HepG2 (cell line): Measurements from ENCODE around the gene DSCAM. TPM values are rescaled to one million over a fixed set of nuclear protein-coding genes. Genes with fewer than 3 reads are reported as not detected.

Source experiments
- ATAC-seq: fragments of 200-7000 bp; cut with Tn5 transposase; 3 replicates; pipeline ENCODE4 v1.9.1; 2020; ENCODE audit warnings: mild to moderate bottlenecking, moderate library complexity
- BruUV-seq: library from RNA; stranded (reverse); fragments of 400-500 nt; replicated peaks from 2 replicates; lab custom pipeline; 2021; lab: Mats Ljungman, UMichigan
- CTCF ChIA-PET: fragments of 300-600 bp; formaldehyde crosslinking; extraction: SDS; loops from one replicate; lab custom pipeline; 2021; ENCODE audit warnings: low total read pairs, inconsistent platforms, low intra/inter-chr PET ratio; lab: Yijun Ruan, JAX
- POLR2A ChIA-PET: fragments of 350-600 bp; sonication (Branson Sonifier 250); formaldehyde crosslinking; loops from one replicate; lab custom pipeline; 2020; ENCODE audit warnings: antibody characterized with exemption, inconsistent platforms; lab: Yijun Ruan, JAX
- DNase-seq: peaks from one replicate; pipeline ENCODE4 v3.0.0-alpha.2; 2015; ENCODE audit warnings: low spot score
- FAIRE-seq: peaks from 3 replicates; lab custom pipeline; 2011; peaks lifted over from hg19 to GRCh38; lab: Jason Lieb, UNC
- H2AFZ ChIP-seq: one replicate; pipeline ENCODE4 v1.6.1; 2011; ENCODE audit warnings: low read length, inconsistent platforms
- H3K27ac ChIP-seq: fragments of 300-600 bp; 3 replicates; pipeline ENCODE4 v1.8.0; 2011; ENCODE audit warnings: mixed run types, mild to moderate bottlenecking, mixed read lengths, low read length, inconsistent platforms; ENCODE audit not compliant: insufficient read depth; ENCODE audit errors: extremely low read length
- H3K27me3 ChIP-seq, 2 experiments: fragments of 200-600 bp in 1 of 2; 2 replicates in 1 of 2; 3 replicates in 1 of 2; pipeline versions ENCODE4 v1.6.0 to v1.8.0; 2011; ENCODE audit warnings: low read length in 2 of 2, mild to moderate bottlenecking in 2 of 2, moderate library complexity in 2 of 2, inconsistent platforms in 1 of 2; ENCODE audit not compliant: insufficient read depth in 2 of 2, control insufficient read depth in 1 of 2
- H3K36me3 ChIP-seq, 2 experiments: fragments of 200-600 bp in 1 of 2; replicated peaks in 1 of 2; 2 replicates in 1 of 2; 3 replicates in 1 of 2; pipeline versions ENCODE4 v1.5.1 to v1.8.0; 2011; ENCODE audit warnings: low read length in 2 of 2, inconsistent platforms in 1 of 2; ENCODE audit not compliant: insufficient read depth in 2 of 2, control insufficient read depth in 1 of 2
- H3K4me1 ChIP-seq: 2 replicates; pipeline ENCODE4 v1.5.1; 2012; ENCODE audit warnings: low read length, inconsistent platforms; ENCODE audit not compliant: insufficient read depth
- H3K4me2 ChIP-seq: 2 replicates; pipeline ENCODE4 v1.6.0; 2011; ENCODE audit warnings: low read depth, low read length, inconsistent platforms
- H3K4me3 ChIP-seq, 3 experiments: fragments of 200-600 bp in 1 of 3; sonication (generic), shearing (Covaris generic) in 1 of 3; replicated peaks in 1 of 3; 2 replicates each; pipeline ENCODE4 v1.5.1; 2011 to 2016; ENCODE audit warnings: low read length in 3 of 3, inconsistent platforms in 2 of 3, low read depth in 2 of 3, mild to moderate bottlenecking in 2 of 3, control low read depth in 1 of 3, mixed read lengths in 1 of 3; ENCODE audit not compliant: insufficient read depth in 1 of 3
- H3K79me2 ChIP-seq: one replicate; pipeline ENCODE4 v1.6.1; 2011; ENCODE audit warnings: low read length, inconsistent platforms; ENCODE audit not compliant: insufficient read depth
- H3K9ac ChIP-seq: 2 replicates; pipeline ENCODE4 v1.6.0; 2011; ENCODE audit warnings: mild to moderate bottlenecking, low read depth, low read length, inconsistent platforms; ENCODE audit not compliant: insufficient read depth
- H3K9me3 ChIP-seq: 2 replicates; pipeline ENCODE4 v1.5.1; 2012; ENCODE audit warnings: mild to moderate bottlenecking, low read length
- H4K20me1 ChIP-seq: 2 replicates; pipeline ENCODE4 v1.6.0; 2011; ENCODE audit warnings: inconsistent platforms, mild to moderate bottlenecking, low read length, moderate library complexity; ENCODE audit not compliant: insufficient read depth
- ARNTL ChIP-seq: sonication (generic); formaldehyde crosslinking; IDR thresholded peaks from 2 replicates; pipeline ENCODE4 v1.4.0; 2020; ENCODE audit warnings: mild to moderate bottlenecking, missing genetic modification reagents
- EP300 ChIP-seq, 3 experiments: sonication (generic) in 1 of 3; formaldehyde crosslinking in 1 of 3; IDR thresholded peaks; 2 replicates each; pipeline versions ENCODE4 v1.5.1 to v1.6.1; 2011 to 2020; ENCODE audit warnings: low read depth in 2 of 3, low read length in 2 of 3, borderline replicate concordance in 1 of 3, improper control_type of control experiment in 1 of 3, mild to moderate bottlenecking in 1 of 3, missing genetic modification reagents in 1 of 3, moderate library complexity in 1 of 3
- FOXO1 ChIP-seq: sonication (generic); formaldehyde crosslinking; IDR thresholded peaks from 2 replicates; pipeline ENCODE4 v1.4.0; 2020; ENCODE audit warnings: missing genetic modification reagents
- HOXA7 ChIP-seq: sonication (generic); formaldehyde crosslinking; IDR thresholded peaks from 2 replicates; pipeline ENCODE4 v1.8.1; 2022; ENCODE audit warnings: mild to moderate bottlenecking, missing genetic modification reagents, moderate library complexity
- KDM3A ChIP-seq: IDR thresholded peaks from 2 replicates; pipeline ENCODE4 v1.6.1; 2018; ENCODE audit warnings: low read depth, missing compliant biosample characterization
- MXD4 ChIP-seq: IDR thresholded peaks from 2 replicates; pipeline ENCODE4 v1.6.1; 2016; ENCODE audit warnings: mild to moderate bottlenecking, missing biosample characterization, missing genetic modification reagents
- RBAK ChIP-seq: sonication (generic); formaldehyde crosslinking; IDR thresholded peaks from 2 replicates; pipeline ENCODE4 v1.5.1; 2020; ENCODE audit warnings: mild to moderate bottlenecking, missing genetic modification reagents
- SETDB1 ChIP-seq: sonication (generic); formaldehyde crosslinking; IDR thresholded peaks from 2 replicates; pipeline ENCODE4 v1.5.1; 2020; ENCODE audit warnings: missing genetic modification reagents, mild to moderate bottlenecking, borderline replicate concordance
- SIX4 ChIP-seq: sonication (generic); formaldehyde crosslinking; IDR thresholded peaks from 2 replicates; pipeline ENCODE4 v1.4.0; 2020; ENCODE audit warnings: missing genetic modification reagents
- ZFP1 ChIP-seq: IDR thresholded peaks from 2 replicates; pipeline ENCODE4 v1.6.1; 2016
- ZNF24 ChIP-seq: fragments of 450-650 bp; IDR thresholded peaks from 2 replicates; pipeline ENCODE4 v1.6.1; 2017; ENCODE audit warnings: antibody characterized with exemption, mild to moderate bottlenecking
- ZNF317 ChIP-seq: sonication (generic); formaldehyde crosslinking; IDR thresholded peaks from 2 replicates; pipeline ENCODE4 v1.5.0; 2020; ENCODE audit warnings: mild to moderate bottlenecking, missing genetic modification reagents
- ZNF460 ChIP-seq: sonication (generic); formaldehyde crosslinking; IDR thresholded peaks from 2 replicates; pipeline ENCODE4 v1.5.1; 2020; ENCODE audit warnings: missing genetic modification reagents, mild to moderate bottlenecking, borderline replicate concordance
- ZNF678 ChIP-seq: sonication (generic); formaldehyde crosslinking; IDR thresholded peaks from 2 replicates; pipeline ENCODE4 v1.4.0; 2020; ENCODE audit warnings: mild to moderate bottlenecking, missing genetic modification reagents
- WGBS: methylation state at CpG from one replicate; pipeline ENCODE4 v1.1.6; 2017; ENCODE audit warnings: low lambda C conversion rate; 5-methylcytosine and 5-hydroxymethylcytosine counted together
- in situ Hi-C: cut with HindIII; loops from 2 replicates; pipeline ENCODE4 v1.10.0; 2017; ENCODE audit warnings: low pct_unique_long_range_greater_than_20kb; ENCODE audit not compliant: extremely low pct_ligation_motif_present
- intact Hi-C: fragments of 100-400 bp; cut with micrococcal nuclease; formaldehyde crosslinking; loops from one replicate; pipeline ENCODE4 v1.10.0; 2022; ENCODE audit not compliant: unreplicated experiment
- polyA plus RNA-seq, 8 experiments: library from polyadenylated mRNA; depleted of rRNA in 3 of 8; stranded (reverse) in 7 of 8; unstranded in 1 of 8; fragments of >200 nt; fragmentation: Illumina TruSeq in 4 of 8; extraction: Trizol in 4 of 8; gene quantifications; 2 replicates each; pipeline versions ENCODE4 v1.2.1 to v1.2.3, GENCODE V29; 2011 to 2016; ENCODE audit warnings: low read depth in 4 of 8, missing spikeins in 1 of 8, mixed read lengths in 1 of 8; ENCODE audit not compliant: insufficient read depth in 1 of 8
- total RNA-seq, 5 experiments: library from RNA; depleted of rRNA; stranded (reverse); fragments of >200 nt; fragmentation: Illumina TruSeq; extraction: Trizol; gene quantifications; 2 replicates each; pipeline ENCODE4 v1.2.3, GENCODE V29; 2016; ENCODE audit warnings: low read depth in 1 of 5
- TF ChIP-seq, protein P1 (sequence below): sonication (generic); formaldehyde crosslinking; IDR thresholded peaks from 2 replicates; pipeline ENCODE4 v1.5.1; 2020; ENCODE audit warnings: mild to moderate bottlenecking, missing genetic modification reagents, moderate library complexity
- TF ChIP-seq, protein P2 (sequence below): sonication (generic); formaldehyde crosslinking; IDR thresholded peaks from 2 replicates; pipeline ENCODE4 v1.5.0; 2020; ENCODE audit warnings: missing genetic modification reagents
- TF ChIP-seq, protein P3 (sequence below): sonication (generic); formaldehyde crosslinking; IDR thresholded peaks from 2 replicates; pipeline ENCODE4 v1.5.0; 2020; ENCODE audit warnings: mild to moderate bottlenecking, missing genetic modification reagents

The DSCAM gene
- total and polyA plus RNA-seq, 2 of the 13 experiments (the other 11 are each of a cell fraction or from before 2014, with no cell fraction given): not detected

DNA sequence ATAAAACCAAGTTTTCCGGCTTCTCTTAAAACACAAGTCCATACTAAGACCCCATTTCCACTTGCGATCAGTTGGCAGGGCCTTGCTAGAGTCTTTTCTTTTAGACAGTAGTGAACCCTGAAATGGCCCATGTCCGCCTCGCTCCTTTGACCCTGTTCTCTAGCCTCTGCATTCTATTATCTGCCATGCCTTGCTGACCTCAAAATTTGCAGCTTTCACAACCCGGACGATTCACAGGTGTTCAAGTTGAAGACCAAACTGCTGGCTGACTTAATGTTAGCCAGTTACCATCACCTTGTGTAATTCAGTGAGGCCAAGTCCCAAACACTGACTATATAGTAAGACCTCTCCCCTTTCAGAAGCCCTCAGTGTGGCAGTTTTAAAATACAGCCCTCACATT lies 805.5 kb downstream of the DSCAM start:
- H3K4me3 ChIP-seq: no peak overlapping the region
- H3K27me3 ChIP-seq: no peaks in the 10 kb centered on the region
- H3K4me1 ChIP-seq: no peaks in the 10 kb centered on the region
- TF ChIP-seq ZNF678: no peak
- TF ChIP-seq SETDB1 (CRISPR knock-in tag): no peak
- TF ChIP-seq, protein P1, sequence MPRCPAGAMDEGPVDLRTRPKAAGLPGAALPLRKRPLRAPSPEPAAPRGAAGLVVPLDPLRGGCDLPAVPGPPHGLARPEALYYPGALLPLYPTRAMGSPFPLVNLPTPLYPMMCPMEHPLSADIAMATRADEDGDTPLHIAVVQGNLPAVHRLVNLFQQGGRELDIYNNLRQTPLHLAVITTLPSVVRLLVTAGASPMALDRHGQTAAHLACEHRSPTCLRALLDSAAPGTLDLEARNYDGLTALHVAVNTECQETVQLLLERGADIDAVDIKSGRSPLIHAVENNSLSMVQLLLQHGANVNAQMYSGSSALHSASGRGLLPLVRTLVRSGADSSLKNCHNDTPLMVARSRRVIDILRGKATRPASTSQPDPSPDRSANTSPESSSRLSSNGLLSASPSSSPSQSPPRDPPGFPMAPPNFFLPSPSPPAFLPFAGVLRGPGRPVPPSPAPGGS (CRISPR knock-in tag): no peak
- TF ChIP-seq RBAK (CRISPR knock-in tag): no peak
- TF ChIP-seq, protein P2, sequence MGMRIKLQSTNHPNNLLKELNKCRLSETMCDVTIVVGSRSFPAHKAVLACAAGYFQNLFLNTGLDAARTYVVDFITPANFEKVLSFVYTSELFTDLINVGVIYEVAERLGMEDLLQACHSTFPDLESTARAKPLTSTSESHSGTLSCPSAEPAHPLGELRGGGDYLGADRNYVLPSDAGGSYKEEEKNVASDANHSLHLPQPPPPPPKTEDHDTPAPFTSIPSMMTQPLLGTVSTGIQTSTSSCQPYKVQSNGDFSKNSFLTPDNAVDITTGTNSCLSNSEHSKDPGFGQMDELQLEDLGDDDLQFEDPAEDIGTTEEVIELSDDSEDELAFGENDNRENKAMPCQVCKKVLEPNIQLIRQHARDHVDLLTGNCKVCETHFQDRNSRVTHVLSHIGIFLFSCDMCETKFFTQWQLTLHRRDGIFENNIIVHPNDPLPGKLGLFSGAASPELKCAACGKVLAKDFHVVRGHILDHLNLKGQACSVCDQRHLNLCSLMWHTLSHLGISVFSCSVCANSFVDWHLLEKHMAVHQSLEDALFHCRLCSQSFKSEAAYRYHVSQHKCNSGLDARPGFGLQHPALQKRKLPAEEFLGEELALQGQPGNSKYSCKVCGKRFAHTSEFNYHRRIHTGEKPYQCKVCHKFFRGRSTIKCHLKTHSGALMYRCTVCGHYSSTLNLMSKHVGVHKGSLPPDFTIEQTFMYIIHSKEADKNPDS (CRISPR knock-in tag): no peak
- no peak for TF ChIP-seq MXD4
- no peak for TF ChIP-seq FOXO1
- TF ChIP-seq ZNF24: no peak
- TF ChIP-seq ZFP1 (CRISPR knock-in tag): no peak
- no peak for TF ChIP-seq KDM3A (CRISPR knock-in tag)
- TF ChIP-seq, protein P3, sequence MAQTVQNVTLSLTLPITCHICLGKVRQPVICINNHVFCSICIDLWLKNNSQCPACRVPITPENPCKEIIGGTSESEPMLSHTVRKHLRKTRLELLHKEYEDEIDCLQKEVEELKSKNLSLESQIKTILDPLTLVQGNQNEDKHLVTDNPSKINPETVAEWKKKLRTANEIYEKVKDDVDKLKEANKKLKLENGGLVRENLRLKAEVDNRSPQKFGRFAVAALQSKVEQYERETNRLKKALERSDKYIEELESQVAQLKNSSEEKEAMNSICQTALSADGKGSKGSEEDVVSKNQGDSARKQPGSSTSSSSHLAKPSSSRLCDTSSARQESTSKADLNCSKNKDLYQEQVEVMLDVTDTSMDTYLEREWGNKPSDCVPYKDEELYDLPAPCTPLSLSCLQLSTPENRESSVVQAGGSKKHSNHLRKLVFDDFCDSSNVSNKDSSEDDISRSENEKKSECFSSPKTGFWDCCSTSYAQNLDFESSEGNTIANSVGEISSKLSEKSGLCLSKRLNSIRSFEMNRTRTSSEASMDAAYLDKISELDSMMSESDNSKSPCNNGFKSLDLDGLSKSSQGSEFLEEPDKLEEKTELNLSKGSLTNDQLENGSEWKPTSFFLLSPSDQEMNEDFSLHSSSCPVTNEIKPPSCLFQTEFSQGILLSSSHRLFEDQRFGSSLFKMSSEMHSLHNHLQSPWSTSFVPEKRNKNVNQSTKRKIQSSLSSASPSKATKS: no peak
- TF ChIP-seq ARNTL: no peak
- TF ChIP-seq ZNF460 (CRISPR knock-in tag): no peak
- TF ChIP-seq ZNF317 (CRISPR knock-in tag): no peak
- TF ChIP-seq SIX4 (CRISPR knock-in tag): no peak
- no peak for TF ChIP-seq HOXA7 (CRISPR knock-in tag)
- no peak for TF ChIP-seq EP300 (IDR thresholded peaks at IDR 0.05; ENCODE audit: low read depth in 2 of 2, low read length in 2 of 2)
- no peak for TF ChIP-seq EP300 (CRISPR knock-in tag; IDR thresholded peaks at IDR 0.05; ENCODE audit: borderline replicate concordance)
- no peak overlapping the region for H3K4me2 ChIP-seq
- no peak for FAIRE-seq
- intact Hi-C loops: no loop called here
- no peak for DNase-seq
- CTCF ChIA-PET: no interaction called here
- H3K79me2 ChIP-seq: no peaks in the 10 kb centered on the region
- H4K20me1 ChIP-seq: no peaks in the 10 kb centered on the region
- in situ Hi-C loops: no loop called here
- no peak overlapping the region for H3K9ac ChIP-seq
- H2AFZ ChIP-seq: no peak overlapping the region
- no peak overlapping the region for H3K27ac ChIP-seq
- POLR2A ChIA-PET: no interaction called here
- no TSS peak for BruUV-seq
- H3K9me3 ChIP-seq: peaks cover 68% of the 10 kb centered on the region
- ATAC-seq: no peak
- H3K36me3 ChIP-seq: no peaks in the 10 kb centered on the region
- WGBS: 26% methylated on average over 6 of the region's 6 CpGs
